Hematopoietic multipotent progenitor cell (in vitro differentiated cells): ENCODE data around the gene ANKRD55. TPM values are rescaled to one million over a fixed set of nuclear protein-coding genes. Genes with fewer than 3 reads are reported as not detected.
A peak's percentile ranks its signal among the peaks of the same experiment; 100 is the strongest.
"Not testable (repeated sequence)": the region's sequence is repeated elsewhere in the genome, so short reads cannot be mapped to it uniquely, and the experiment has no call there.

Source experiments
- DNase-seq, 3 donors: peaks; one replicate each; pipeline ENCODE4 v3.0.0-alpha.2; 2011 to 2015; ENCODE audit warnings: low read depth in 2 of 3, low spot score in 2 of 3
- total RNA-seq: library from RNA; depleted of rRNA; stranded (reverse); fragments of >200 nt; gene quantifications from one replicate; pipeline ENCODE4 v1.2.3, GENCODE V29; 2012

Gene ANKRD55
- total RNA-seq, 1 donor: under 0.01 TPM

DNA sequence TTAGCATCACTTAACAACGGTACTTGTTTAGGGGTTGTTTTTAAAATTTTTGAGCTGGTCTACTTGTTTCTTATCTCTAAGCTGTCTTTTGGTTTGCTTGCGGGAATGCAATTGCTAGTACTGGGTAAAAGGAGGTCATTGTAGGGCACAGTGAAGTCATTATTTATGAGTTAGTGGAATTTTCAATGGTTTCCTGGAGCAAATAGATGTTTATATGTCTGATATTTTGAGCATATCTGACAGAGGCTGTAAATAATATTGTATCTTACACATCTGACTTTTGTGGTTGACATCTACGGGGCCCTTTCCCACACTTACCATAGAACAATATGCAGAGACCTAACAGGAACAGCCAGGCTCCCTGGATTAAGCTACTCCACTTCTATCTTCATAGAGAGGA lies 147.9 kb downstream of the ANKRD55 start:
- peak in 1 of 3 donors; percentile 21 for DNase-seq

DNA sequence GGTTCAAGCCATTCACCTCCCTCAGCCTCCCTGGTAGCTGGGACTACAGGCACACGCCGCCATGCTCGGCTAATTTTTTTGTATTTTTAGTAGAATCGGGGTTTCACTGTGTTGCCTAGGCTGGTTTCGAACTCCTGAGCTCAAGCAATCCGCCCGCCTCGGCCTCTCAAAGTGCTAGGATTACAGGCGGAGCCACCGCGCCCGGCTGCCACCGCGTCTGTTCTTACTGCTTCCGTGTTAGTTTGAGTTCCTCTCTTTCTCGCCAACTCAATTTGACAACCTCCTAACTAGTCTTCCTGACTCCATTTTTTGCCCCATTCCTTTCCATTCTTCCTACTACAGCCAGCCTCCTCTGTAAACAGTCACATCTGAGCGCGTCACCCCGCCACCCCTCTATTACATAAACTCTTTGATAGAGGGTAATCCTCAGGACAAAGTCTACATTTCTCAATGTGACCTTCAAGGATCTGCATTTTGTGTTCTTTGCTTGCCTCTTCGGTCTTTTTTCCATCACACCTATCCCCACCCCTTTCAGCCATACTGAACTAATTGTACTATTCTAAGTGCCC lies 149.8 kb downstream of the ANKRD55 start:
- no peak for DNase-seq

DNA sequence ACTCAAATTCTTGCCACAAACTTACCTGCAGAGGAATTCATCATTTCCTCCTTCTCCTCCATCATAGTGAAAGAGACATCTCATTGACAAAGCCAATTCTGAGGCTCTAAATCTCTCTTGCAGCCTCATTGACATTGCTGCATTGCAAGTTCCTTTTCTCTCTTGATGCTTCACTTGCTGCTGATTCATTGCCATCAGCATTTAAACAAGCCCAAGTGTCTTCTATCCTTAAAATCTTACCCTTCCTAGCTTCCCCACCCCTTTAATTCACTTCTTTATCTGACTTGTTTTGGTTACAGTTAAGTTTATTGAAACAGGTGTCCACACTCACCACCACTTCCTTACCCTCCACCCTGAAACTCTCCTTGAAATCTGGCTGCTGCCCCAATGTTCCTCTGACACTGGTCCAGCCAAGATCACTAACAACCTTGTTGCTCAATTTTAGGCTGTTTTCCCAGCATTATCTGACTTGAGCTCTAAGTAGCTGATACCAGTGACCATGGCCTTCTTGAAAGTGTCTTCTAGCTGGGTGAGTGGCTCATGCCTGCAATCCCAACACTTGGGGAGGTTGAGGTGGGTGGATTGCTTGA lies 152.0 kb downstream of the ANKRD55 start:
- peak in 1 of 3 donors; percentile 14 for DNase-seq

DNA sequence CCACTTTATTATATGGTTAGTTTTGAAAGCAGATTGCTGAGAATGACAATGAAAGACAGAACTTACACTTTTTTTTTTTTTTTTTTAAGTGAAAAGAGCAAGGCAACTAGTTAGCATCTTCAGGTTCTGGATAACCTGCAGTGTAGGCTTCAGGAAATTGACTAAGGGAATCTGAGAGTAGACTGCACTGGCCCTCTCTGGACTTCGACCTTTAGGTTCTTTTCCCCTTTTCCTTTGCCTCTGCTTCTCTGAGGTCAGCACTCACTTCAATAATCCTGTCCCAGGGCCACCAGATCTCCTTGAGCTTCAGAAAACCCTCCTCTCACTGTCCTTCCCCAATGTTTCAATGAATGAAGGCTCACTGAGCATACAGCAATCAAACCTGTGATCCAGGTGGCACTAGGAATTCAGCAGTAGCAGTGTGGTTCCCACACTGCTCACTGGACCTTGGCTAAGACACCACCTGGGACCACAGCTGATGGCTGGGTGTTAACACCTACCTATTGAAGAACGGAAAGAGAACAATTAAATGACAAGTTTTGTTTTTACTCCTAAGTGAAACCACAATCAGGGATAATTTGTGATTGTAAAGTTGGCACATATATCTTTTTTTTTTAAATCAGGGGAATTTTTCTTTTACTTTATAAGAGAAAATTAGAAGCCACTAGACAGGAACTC lies 152.6 kb downstream of the ANKRD55 start:
- DNase-seq: no peak

DNA sequence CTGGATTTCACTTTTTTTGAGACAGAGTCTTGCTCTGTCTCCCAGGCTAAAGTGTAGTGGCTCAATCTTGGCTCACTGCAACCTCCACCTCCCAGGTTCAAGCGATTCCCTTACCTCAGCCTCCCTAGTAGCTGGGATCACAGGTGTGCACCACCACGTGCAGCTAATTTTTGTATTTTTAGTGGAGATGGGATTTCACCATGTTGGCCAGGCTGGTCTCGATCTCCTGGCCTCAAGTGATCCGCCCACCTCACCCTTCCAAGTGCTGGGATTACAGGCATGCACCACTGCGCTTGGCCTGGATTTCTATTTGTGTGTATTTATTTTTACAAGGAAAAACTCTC lies 154.0 kb downstream of the ANKRD55 start:
- DNase-seq: not testable (repeated sequence)

DNA sequence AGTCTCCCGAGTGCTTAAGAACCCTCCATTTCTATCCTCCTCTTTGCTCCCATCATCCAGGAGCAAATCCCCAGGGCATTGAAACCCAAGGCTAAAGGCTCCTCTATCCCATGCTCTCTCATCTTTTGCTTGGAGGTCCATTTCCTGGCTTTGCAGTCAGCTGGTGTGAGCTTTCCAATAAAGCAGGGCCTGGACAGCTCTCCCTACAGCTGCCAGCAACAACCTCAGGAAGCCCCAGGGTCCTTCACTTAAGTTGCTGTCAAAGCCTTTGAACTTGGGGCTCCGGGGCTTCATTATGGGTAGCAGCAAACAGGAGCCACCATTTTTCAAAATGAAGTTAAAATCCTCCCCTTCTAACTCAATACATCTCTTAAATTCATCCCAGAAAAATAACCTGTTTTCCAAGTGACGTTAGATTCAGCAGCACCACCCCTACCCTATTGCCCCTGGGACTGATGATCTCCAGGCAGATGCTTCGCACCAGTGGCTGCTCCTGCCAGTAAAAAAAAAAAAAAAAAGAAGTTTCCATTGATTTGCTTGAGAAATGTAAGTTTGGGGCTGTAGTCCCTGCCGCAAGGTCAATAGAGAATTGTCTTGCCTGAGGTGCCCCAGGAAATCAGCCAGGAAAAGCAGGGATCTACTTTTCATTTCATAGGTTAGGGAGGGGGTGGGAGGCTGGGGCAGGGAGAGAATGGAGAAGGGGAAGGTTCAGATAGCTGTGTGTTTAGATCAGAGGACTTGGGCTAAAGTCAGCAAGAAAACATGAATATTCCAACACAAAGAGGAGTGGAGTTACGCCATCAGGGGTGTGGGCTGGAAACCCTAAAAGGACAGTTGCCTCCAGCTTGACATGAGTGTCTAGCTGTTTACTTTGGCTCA lies 154.6 kb downstream of the ANKRD55 start:
- DNase-seq: no peak

DNA sequence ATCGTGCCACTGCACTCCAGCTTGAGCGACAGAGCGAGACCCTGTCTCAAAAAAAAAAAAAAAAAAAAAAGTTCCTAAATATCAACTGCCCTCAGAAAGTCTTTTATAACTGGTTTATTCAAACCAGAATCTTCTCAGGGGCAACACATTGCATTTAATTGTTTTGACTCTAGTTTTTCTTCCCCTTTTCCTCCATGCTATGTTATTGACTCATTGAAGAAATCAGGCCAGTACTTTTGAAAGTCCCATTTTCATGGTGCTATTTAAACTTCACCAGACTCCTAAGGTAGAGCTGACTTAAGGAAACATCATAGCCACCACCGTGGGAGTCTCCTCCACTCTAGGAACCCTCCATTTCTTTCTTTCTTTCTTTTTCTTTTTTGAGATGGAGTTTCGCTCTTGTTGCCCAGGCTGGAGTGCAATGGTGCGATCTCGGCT lies 155.3 kb downstream of the ANKRD55 start:
- DNase-seq: no peak

DNA sequence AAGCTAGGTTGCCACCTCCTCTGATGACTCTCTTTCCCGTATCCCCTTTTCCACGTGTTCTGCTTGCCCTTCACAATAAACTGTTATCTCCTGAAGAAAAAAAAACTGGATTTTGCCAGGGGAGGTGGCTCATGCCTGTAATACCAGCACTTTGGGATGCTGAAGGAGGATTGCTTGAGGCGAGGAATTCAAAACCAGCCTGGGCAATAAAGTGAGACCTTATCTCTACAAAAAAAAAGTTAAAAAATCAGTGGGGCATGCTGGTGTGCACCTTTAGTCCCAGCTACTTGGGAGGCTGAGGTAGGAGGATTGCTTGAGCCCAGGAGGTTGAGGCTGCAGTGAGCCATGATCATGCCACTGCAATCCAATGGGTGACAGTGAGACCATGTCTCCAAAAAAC lies 156.6 kb downstream of the ANKRD55 start:
- no peak for DNase-seq

DNA sequence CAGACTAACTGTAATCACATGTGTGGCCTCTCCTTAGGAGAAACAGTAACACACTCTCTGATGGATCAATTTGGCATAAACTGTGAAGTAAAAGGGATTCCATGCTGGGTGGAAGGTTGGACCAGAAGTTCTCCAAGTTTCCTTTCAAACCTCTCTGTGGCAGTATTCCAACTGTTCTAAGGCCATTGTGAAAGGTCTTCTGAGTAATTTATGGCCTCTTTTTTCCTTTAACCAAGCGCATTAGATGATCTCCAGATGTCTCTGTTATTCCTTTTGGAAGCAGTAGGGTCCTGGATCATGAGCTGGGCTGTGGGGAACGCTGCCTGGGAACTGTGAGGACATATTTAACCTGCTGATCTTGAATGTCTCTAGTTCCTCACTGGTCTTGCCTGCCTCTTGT lies 157.8 kb downstream of the ANKRD55 start:
- no peak for DNase-seq

DNA sequence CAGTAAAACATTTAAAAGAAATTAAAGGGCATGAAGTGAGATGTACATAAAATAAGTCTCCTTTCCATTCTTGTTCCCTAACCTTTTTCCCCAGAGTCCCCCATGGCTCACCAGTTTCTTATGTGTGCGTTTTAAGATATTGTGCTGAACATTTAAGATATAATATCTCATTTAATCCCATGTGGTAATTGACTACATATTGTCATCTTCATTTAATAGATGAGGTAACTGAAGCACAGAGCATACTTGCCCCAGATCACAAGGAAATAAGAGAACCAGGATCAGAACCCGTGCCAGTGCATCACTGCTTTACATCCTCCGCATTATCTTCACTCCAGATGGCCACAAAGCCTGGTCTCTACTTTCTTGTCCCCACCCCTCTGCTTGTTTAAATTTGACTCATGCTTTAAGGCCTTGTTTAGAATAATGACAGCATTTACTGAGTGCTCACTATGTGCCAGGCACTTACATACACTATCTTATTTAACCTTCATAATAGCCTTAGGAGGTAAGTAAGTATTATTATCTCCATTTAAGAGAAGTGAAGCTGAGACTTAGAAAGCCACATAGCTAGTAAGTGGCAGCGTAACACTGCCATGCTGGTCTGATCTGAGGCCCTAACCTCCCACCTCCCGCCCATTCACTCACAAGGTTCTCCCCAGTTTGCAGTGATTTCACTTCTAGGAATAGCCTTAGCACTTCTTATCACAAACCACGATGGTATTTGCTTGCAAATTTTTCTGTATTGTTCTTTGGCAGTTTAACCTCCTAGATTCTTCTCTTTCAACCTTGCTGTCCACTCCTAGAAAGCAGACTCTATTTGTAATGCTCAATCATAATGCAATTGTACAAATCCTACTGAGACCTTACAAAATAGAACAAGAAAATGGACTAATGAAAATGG lies 160.0 kb downstream of the ANKRD55 start:
- DNase-seq: no peak

DNA sequence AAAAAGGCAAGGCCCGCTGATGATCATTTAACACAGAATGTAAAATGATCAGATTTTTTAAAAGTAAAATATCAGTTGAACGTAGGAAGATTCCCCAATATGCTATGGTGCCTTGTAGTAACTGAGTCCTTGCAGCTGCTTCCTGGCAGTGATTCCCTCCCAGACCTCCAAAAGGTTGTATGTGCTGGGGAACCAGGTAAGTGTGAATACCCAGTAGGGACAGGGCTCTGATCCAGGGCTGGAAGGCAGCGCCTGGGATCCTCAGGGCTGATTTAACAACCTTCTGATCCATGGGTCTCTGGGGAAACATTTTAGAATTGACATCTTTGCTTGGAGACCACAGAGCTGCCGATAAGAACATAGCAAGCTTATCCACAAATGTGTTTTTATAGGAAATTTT lies 161.7 kb downstream of the ANKRD55 start:
- DNase-seq: no peak

DNA sequence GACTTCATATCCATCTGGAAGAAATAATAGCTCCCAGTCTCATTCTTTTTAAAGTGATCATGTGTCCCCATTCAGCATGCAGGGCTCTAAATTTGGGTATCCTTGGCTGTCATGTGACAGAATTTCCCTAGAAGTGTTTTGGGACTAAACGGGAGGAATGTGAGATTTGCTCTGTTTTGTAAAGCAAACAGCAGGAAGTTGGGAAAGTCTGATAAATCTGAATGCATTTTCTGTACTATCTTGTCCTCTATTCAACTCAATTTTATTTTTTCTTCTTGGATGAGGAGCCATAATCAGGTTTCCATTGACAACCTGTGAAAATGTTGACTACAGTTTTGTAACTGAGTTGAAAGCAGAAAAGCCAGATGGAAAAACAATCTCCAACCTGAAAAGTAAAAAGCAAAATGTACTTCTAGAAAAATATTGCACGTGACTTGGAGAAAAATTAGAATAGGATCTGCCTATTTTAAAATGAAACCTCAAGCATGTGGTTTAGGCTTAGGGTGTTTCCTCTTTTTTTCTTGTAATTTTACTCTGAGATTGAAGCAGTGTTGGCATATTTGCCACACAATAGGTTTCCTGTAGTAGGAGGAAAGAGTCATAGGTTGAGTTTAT lies 162.2 kb downstream of the ANKRD55 start:
- peak in 2 of 3 donors; percentile 47 to 83 for DNase-seq

DNA sequence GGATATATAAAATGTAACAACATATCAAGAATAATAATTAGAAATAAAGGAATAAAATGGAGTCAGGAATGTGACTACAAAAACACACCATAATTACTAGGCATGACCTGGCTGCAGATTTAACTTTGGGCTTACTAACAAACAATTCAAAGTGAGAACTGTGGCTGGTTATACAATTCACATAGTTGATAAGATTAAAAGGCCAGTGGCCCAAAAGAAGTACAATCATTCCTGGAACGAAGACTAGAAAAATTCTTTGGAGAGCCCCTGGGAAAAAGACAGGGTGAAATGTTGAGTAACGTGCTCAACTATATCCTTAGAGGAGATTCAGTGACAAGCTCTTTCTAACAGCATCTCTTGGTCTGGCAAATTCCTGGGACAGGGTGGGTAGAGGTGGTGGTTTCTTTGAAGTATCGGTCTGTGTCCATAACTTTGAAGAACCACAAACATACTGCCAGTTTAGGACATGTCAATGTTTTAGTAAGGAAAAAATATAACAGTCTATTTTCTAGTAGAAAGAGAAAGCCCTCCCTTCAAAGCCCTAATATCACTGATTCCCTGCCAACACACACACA lies 163.4 kb downstream of the ANKRD55 start:
- DNase-seq: no peak

DNA sequence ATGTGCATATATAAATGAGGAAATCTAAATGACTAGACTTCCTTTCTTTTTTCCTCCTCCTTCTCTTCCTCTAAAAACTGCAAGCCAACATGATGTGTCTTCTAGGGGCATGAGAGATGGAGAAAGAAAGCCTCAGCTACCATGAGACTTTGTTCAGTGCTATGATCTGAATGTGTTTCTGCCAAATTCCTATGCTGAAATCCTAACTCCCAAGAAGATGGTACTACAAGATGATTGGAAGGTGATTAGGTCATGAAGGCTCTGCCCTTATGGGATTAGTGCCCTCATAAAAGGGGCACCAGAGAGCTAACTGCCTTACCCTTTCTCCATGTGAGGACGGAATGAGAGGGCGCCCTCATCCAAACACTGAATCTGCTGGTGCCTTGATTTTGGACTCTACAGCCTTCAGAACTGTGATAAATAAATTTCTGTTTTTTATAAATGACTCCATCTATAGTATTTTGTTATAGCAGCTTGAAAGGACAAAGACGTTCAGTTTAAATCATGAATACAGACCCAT lies 166.1 kb downstream of the ANKRD55 start:
- no peak for DNase-seq

DNA sequence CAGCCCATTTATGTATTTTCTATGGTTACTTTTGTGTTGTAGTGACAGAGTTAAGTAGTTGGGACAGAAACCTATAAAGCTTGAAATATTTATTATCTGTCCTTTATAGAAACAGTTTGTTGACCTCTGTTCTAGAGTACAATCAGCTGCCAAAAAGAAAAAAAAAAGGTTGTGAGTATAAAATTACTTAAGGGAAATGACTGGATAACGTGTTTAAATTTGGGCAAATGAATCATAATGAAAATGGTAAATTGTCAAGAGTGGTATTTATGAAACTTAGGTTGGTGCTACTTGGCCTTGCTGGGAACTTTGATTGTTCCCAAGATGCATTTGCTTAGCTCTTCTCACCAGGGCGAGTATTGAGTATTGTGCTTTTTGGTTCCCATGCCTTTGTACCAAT lies 168.1 kb downstream of the ANKRD55 start:
- no peak for DNase-seq

DNA sequence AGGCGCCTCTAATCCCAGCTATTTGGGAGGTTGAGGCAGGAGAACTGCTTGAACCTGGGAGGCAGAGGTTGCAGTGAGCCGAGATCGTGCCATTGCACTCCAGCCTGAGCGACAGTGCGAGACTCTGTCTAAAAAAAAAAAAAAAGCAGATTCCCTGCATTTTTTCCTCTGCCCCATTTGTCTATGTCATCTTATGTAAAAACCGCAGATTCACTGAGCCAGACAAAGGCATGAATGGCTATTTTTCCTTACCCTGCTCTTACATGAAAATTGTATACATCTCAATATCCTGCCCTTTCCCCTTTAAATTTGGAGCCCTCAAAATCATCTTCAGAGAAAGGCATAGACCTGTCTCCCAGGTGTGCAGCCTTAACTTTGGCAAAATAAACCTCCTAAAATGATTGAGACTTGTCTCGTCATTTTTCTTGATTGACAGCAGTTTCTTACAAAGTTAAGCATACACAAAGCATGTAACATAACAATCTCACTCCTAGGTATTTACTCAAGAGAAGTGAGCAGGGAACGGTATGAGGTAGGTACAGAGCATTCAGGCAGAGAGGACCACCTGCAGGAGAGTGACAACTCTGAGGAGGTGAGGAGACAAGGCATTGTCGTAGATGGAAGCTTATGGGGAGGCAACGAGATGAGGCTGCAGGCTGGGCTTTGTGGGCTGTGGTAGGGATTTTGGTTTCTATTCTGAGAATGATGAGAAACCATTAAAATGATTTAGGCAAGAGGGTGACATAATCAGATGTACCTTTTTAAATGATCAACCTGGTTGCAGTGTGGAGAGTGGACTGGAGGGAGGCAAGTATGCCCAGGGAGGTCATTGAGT lies 172.6 kb downstream of the ANKRD55 start:
- DNase-seq: no peak

DNA sequence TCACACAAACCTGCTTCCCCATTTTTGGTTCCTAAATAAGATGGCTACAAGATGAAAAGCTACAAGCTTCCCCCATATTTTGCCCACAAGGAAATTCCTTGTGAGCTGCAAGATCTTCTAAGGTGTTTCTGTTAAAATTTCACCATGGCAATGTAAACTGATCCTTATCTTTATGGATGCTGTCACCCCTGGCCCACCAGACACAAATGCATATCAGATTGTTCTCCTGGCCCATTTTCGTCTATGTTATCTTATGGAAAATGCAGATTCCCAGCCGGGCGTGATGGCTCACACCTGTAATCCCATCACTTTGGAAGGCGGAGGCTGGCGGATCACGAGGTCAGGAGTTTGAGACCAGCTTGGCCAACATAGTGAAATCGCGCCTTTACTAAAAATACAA lies 173.3 kb downstream of the ANKRD55 start:
- DNase-seq: no peak

DNA sequence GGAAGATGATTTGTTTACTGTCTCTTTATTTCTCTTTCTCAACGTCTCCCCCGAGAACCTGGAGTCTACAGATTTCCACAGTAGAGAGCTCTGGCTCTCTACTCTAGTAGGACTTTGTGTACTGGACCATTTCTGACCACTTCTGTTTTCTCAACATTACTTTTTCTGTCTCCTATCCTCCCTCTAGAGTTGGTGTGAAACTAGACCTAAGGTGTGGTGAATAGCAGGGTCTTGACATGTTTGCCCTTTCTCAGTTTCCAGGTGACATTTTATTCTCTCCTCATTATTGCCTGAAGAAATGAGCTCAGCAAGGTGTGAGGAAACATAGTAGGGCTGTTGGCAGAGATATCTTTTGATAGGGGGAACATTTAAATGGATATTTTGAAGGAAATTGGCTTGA lies 176.3 kb downstream of the ANKRD55 start:
- no peak for DNase-seq

DNA sequence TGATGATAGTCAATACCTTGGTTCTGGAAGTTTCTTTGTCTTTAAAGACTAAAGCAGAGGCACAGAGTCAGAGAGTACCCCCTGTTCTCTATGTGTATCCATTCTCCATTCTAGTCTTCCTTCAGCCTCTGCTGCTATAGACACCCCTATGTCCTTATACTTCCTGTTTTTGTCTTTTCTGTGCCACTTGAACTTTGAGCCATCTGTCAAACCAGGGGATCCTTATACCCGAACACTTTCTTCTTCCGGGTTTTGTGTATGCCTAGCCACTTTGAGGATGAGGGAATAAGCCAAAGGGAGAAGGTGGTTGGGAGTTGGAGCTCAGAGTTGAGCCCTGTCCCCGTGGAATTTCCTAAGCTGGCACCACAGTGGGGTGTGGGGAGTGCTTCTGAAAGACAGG lies 177.3 kb downstream of the ANKRD55 start:
- no peak for DNase-seq
